DND-41 (cell line): ENCODE results near the gene WDR70.

Source experiments
- ATAC-seq: fragments of 200-7000 bp; cut with Tn5 transposase; 3 replicates; pipeline ENCODE4 v1.9.1; 2021; ENCODE audit warnings: low read depth; ENCODE audit not compliant: insufficient read depth
- DNase-seq: peaks from one replicate; pipeline ENCODE4 v3.0.0-alpha.2; 2020
- H2AFZ ChIP-seq: 2 replicates; pipeline ENCODE4 v1.6.0; 2012; ENCODE audit warnings: low read depth, low read length
- H3K27ac ChIP-seq: 2 replicates; pipeline ENCODE4 v1.5.1; 2012; ENCODE audit warnings: low read length, inconsistent platforms
- H3K27me3 ChIP-seq: fragments of 200-600 bp; sonication (generic); 2 replicates; pipeline ENCODE4 v1.6.0; 2012; ENCODE audit warnings: low read length, mild to moderate bottlenecking, inconsistent platforms; ENCODE audit not compliant: insufficient read depth, poor library complexity
- H3K36me3 ChIP-seq: 2 replicates; pipeline ENCODE4 v1.5.1; 2012; ENCODE audit warnings: low read length, inconsistent platforms; ENCODE audit not compliant: insufficient read depth
- H3K4me1 ChIP-seq: 2 replicates; pipeline ENCODE4 v1.5.1; 2012; ENCODE audit warnings: mild to moderate bottlenecking, low read length; ENCODE audit not compliant: insufficient read depth
- H3K4me2 ChIP-seq: 2 replicates; pipeline ENCODE4 v1.6.0; 2012; ENCODE audit warnings: mild to moderate bottlenecking, moderate library complexity, low read length, inconsistent platforms; ENCODE audit not compliant: insufficient read depth
- H3K4me3 ChIP-seq, 2 experiments: fragments of 200-600 bp in 1 of 2; shearing (Covaris generic) in 1 of 2; 2 replicates each; pipeline ENCODE4 v1.5.1; 2012 to 2016; ENCODE audit warnings: inconsistent platforms in 2 of 2, low read length in 2 of 2, mild to moderate bottlenecking in 2 of 2, low read depth in 1 of 2, moderate library complexity in 1 of 2
- H3K79me2 ChIP-seq: 2 replicates; pipeline ENCODE4 v1.6.0; 2012; ENCODE audit warnings: low read length, inconsistent platforms; ENCODE audit not compliant: insufficient read depth
- H3K9ac ChIP-seq: 2 replicates; pipeline ENCODE4 v1.6.0; 2012; ENCODE audit warnings: low read depth, mild to moderate bottlenecking, inconsistent platforms, low read length, moderate library complexity
- H3K9me3 ChIP-seq: 2 replicates; pipeline ENCODE4 v1.5.1; 2012; ENCODE audit warnings: low read length, moderate library complexity, mild to moderate bottlenecking, inconsistent platforms; ENCODE audit not compliant: insufficient read depth, severe bottlenecking
- H4K20me1 ChIP-seq: 2 replicates; pipeline ENCODE4 v1.6.0; 2012; ENCODE audit warnings: low read length; ENCODE audit not compliant: insufficient read depth
- CTCF ChIP-seq: IDR thresholded peaks from 2 replicates; pipeline ENCODE4 v1.5.1; 2012; ENCODE audit warnings: borderline replicate concordance, low read length, moderate library complexity, mild to moderate bottlenecking; ENCODE audit not compliant: poor library complexity, severe bottlenecking; ENCODE audit errors: extremely low read depth
- EZH2 ChIP-seq: IDR thresholded peaks from 3 replicates; pipeline ENCODE4 v1.6.1; 2012; ENCODE audit warnings: borderline replicate concordance, low read depth, mild to moderate bottlenecking, moderate library complexity, low read length, inconsistent platforms; ENCODE audit not compliant: severe bottlenecking

WDR70 gene

DNA sequence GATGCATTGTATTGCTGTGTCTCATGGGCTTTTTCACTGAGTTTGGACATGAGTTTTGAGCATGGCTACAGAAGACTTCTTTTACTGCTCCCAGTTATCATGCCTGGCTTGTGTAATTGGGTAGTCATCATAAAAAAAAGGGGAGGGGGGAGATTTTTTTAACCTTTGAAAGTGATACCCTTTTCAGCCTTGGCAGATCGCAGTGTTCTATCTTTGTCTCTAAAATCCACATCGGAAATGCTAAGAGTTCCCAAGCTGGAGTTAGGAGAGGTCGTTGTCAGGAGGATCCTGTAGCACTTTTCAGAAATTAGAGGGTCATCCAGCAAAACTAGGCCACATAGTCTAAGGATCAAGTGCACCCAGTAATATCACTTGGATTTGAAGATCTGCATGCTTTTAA lies 188.4 kb downstream of the WDR70 start:
- no peaks in the 10 kb centered on the region for H4K20me1 ChIP-seq
- H3K4me1 ChIP-seq: no peaks in the 10 kb centered on the region
- H3K27ac ChIP-seq: no peak overlapping the region
- H3K36me3 ChIP-seq: no peaks in the 10 kb centered on the region
- H3K9me3 ChIP-seq: no peaks in the 10 kb centered on the region
- no peak overlapping the region for H3K4me3 ChIP-seq
- no peak overlapping the region for H2AFZ ChIP-seq
- H3K79me2 ChIP-seq: no peaks in the 10 kb centered on the region
- H3K4me2 ChIP-seq: no peak overlapping the region
- TF ChIP-seq EZH2: no peak
- no peak for TF ChIP-seq CTCF
- no peak overlapping the region for H3K9ac ChIP-seq
- ATAC-seq: no peak
- no peaks in the 10 kb centered on the region for H3K27me3 ChIP-seq
- DNase-seq: no peak

DNA sequence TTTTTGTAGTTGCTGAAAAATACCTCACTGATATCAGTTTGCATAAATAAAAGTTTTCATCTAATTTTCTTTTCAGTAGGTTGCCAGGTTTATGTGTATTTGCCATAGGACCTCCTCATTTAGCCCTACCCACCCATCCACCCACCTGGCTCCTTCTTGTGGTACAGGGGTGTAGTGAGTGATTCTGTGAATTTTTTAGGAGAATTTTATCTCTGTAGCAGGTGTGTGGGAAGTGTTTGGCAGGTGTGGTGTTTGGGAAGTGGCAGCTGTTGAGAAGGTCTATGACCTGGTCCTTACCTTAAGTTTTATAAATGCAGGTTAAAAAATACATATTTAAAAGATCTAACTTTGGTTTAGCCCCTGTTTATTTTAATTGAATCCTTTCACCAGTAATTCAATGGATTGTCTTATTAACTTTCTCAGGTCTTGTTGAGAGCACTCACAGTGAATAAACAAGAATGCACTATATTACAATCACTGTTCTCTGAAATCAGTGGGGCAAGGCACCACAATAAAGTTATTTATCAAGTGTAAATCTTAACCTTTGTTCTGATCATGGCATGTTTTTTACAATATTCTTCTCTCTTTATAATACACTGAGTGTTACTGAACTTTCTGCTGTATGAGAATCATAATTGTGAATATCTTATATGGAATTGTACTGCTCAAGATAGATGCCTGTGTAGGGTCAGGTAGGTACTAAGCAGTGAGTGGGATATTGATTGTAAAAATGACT lies 189.1 kb downstream of the WDR70 start:
- no peaks in the 10 kb centered on the region for H3K79me2 ChIP-seq
- DNase-seq: no peak
- H3K9me3 ChIP-seq: no peaks in the 10 kb centered on the region
- no peaks in the 10 kb centered on the region for H3K36me3 ChIP-seq
- ATAC-seq: no peak
- H3K4me2 ChIP-seq: no peak overlapping the region
- H4K20me1 ChIP-seq: no peaks in the 10 kb centered on the region
- H3K4me1 ChIP-seq: no peaks in the 10 kb centered on the region
- H3K27ac ChIP-seq: no peak overlapping the region
- H2AFZ ChIP-seq: no peak overlapping the region
- H3K4me3 ChIP-seq: no peak overlapping the region
- TF ChIP-seq EZH2 (no peak), CTCF (no peak)
- no peaks in the 10 kb centered on the region for H3K27me3 ChIP-seq
- H3K9ac ChIP-seq: no peak overlapping the region

GRCh38 chr5:37568893-37569292 lies 189.8 kb downstream of the WDR70 start:
- TF ChIP-seq EZH2: no peak
- TF ChIP-seq CTCF: no peak
- no peaks in the 10 kb centered on the region for H4K20me1 ChIP-seq
- no peak overlapping the region for H3K4me2 ChIP-seq
- no peak for ATAC-seq
- H3K9ac ChIP-seq: no peak overlapping the region
- H3K4me3 ChIP-seq: no peak overlapping the region
- DNase-seq: no peak
- H3K4me1 ChIP-seq: no peaks in the 10 kb centered on the region
- no peaks in the 10 kb centered on the region for H3K27me3 ChIP-seq
- no peaks in the 10 kb centered on the region for H3K79me2 ChIP-seq
- H2AFZ ChIP-seq: no peak overlapping the region
- H3K9me3 ChIP-seq: no peaks in the 10 kb centered on the region
- H3K27ac ChIP-seq: no peak overlapping the region
- H3K36me3 ChIP-seq: no peaks in the 10 kb centered on the region

- Histone ChIP-seq H3K79me2 (no peaks in the 10 kb centered on the region), H3K27ac (no peak overlapping the region), H3K4me1 (no peaks in the 10 kb centered on the region), H3K4me3 (no peak overlapping the region), H3K27me3 (no peaks in the 10 kb centered on the region), H3K4me2 (no peak overlapping the region), H3K36me3 (no peaks in the 10 kb centered on the region), H3K9me3 (no peaks in the 10 kb centered on the region), H2AFZ (no peak overlapping the region), H3K9ac (no peak overlapping the region), H4K20me1 (no peaks in the 10 kb centered on the region)
- ATAC-seq (no peak), DNase-seq (no peak)
- TF ChIP-seq CTCF (no peak), EZH2 (no peak)
Measured at GRCh38 chr5:37569466-37569865, 190.3 kb downstream of the WDR70 start.
